AG04450 (cell line): ENCODE data around the gene HTR3C. TPM values are rescaled to one million over a fixed set of nuclear protein-coding genes. Genes with fewer than 3 reads are reported as not detected.
"Not testable (repeated sequence)": the region's sequence is repeated elsewhere in the genome, so short reads cannot be mapped to it uniquely, and the experiment has no call there.

Experiments used
- CTCF ChIA-PET: fragments of 300-600, 350-600 bp; formaldehyde crosslinking; extraction: SDS; loops from one replicate; lab custom pipeline; 2022; ENCODE audit warnings: antibody characterized with exemption, inconsistent platforms; lab: Charles Lee
- POLR2A ChIA-PET: fragments of 350-600 bp; formaldehyde crosslinking; extraction: SDS; loops from one replicate; lab custom pipeline; 2021; ENCODE audit warnings: antibody characterized with exemption, inconsistent platforms; lab: Yijun Ruan, JAX
- DNase-seq: peaks from one replicate; pipeline ENCODE4 v3.0.0-alpha.2; 2011; ENCODE audit warnings: low read depth, low spot score
- H3K27ac ChIP-seq: one replicate; pipeline ENCODE4 v1.5.1; 2012; ENCODE audit warnings: low read depth, low read length, control low read depth
- H3K27me3 ChIP-seq: one replicate; pipeline ENCODE4 v1.6.0; 2012; ENCODE audit warnings: low read length; ENCODE audit not compliant: control insufficient read depth, insufficient read depth
- H3K4me3 ChIP-seq: 2 replicates; pipeline ENCODE4 v1.5.1; 2011; ENCODE audit warnings: mild to moderate bottlenecking, low read depth, low read length, control low read depth
- H3K9me3 ChIP-seq: 2 replicates; pipeline ENCODE4 v1.5.1; 2012; ENCODE audit warnings: low read length; ENCODE audit not compliant: control insufficient read depth, insufficient read depth
- polyA plus RNA-seq: library from polyadenylated mRNA; depleted of rRNA; stranded (reverse); fragments of >200 nt; gene quantifications from 2 replicates; pipeline ENCODE4 v1.2.3, GENCODE V29; 2011
- TF ChIP-seq, protein P1 (sequence below): IDR thresholded peaks from 2 replicates; pipeline ENCODE4 v1.5.1; 2011; ENCODE audit warnings: low read depth, low read length, control low read depth, inconsistent platforms

The HTR3C gene
- polyA plus RNA-seq, 1 experiment, result not detected

DNA sequence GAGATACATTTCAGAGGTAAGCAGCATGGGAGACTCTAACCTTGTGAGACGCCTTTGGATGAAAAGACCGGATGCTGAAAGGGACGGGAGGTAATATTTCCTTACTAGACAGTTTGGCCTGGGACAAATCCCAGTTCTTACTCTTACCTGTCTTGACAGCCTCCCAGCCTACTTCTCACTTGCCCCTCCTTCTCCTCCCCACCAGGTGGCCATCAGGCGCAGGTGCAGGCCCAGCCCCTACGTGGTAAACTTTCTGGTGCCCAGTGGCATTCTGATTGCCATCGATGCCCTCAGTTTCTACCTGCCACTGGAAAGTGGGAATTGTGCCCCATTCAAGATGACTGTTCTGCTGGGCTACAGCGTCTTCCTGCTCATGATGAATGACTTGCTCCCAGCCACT lies 15.0 kb upstream of the HTR3C start:
- TF ChIP-seq, protein P1, sequence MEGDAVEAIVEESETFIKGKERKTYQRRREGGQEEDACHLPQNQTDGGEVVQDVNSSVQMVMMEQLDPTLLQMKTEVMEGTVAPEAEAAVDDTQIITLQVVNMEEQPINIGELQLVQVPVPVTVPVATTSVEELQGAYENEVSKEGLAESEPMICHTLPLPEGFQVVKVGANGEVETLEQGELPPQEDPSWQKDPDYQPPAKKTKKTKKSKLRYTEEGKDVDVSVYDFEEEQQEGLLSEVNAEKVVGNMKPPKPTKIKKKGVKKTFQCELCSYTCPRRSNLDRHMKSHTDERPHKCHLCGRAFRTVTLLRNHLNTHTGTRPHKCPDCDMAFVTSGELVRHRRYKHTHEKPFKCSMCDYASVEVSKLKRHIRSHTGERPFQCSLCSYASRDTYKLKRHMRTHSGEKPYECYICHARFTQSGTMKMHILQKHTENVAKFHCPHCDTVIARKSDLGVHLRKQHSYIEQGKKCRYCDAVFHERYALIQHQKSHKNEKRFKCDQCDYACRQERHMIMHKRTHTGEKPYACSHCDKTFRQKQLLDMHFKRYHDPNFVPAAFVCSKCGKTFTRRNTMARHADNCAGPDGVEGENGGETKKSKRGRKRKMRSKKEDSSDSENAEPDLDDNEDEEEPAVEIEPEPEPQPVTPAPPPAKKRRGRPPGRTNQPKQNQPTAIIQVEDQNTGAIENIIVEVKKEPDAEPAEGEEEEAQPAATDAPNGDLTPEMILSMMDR, result no peak
- no peaks in the 10 kb centered on the region for H3K27me3 ChIP-seq
- H3K27ac ChIP-seq, result no peak overlapping the region
- no peak overlapping the region for H3K4me3 ChIP-seq
- POLR2A ChIA-PET, result no interaction called here
- DNase-seq, result no peak
- no peaks in the 10 kb centered on the region for H3K9me3 ChIP-seq
- CTCF ChIA-PET, result no interaction called here

DNA sequence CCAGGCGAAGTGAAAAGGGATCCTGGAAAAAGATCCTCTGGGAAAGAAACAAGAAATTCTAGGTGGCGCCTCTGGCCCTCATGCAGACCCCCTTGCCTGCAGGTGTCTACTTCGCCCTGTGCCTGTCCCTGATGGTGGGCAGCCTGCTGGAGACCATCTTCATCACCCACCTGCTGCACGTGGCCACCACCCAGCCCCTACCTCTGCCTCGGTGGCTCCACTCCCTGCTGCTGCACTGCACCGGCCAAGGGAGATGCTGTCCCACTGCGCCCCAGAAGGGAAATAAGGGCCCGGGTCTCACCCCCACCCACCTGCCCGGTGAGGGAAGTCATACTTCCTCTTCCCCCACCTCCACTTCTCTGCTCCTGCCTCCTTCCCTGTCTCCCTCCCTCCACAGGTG lies 14.5 kb upstream of the HTR3C start:
- H3K27me3 ChIP-seq, POLR2A ChIA-PET, DNase-seq, H3K27ac ChIP-seq, H3K9me3 ChIP-seq, H3K4me3 ChIP-seq, CTCF ChIA-PET: not testable (repeated sequence)

DNA sequence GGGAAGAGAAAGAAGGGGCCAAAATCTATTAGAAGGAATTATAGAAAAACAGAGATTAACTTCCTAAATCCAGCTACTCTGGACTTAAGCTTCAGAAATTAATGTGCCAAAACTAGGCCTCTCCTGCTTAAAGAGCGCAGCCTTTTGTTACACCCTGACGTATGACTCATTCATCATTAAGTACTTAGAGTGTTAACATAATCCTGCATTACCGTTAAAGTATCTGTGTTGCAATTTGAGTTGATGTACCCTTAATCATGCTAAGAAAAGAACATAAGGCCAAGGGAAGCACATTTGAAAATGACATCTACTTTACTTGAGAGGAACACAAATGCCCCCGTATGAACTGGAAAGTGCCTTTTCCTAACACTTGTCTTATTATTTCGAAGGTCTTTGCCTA lies 13.4 kb upstream of the HTR3C start:
- no peak for DNase-seq
- H3K27ac ChIP-seq, result no peak overlapping the region
- H3K4me3 ChIP-seq, result no peak overlapping the region
- POLR2A ChIA-PET, result no interaction called here
- TF ChIP-seq, protein P1, result no peak
- CTCF ChIA-PET, result interaction anchor here (0.6 to 1.8 kb wide), 7 partner anchors 9 to 215 kb away, joined by 3 to 7 read pairs (median 3); no protein-coding TSS in a partner anchor
- no peaks in the 10 kb centered on the region for H3K9me3 ChIP-seq
- H3K27me3 ChIP-seq, result peaks cover 4% of the 10 kb centered on the region

DNA sequence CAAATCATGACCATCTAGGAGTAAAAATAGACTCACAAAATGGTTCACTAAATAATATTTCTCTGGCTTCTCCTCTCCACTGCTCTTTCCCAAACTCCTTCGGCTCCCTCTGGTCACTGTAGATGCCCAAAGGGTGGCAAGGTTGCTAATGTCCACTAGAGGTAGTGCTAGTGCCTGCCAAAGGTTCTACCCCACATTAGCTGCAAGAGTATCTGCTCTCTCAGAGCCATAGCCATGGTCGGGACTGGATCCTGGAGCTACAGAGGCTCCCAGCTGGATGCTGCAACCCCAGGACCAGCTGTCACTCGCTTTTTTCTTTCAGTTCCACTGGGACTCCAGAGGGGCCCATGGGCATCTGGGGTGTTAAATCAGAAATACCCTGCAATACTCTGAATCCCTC lies 12.8 kb upstream of the HTR3C start:
- H3K27me3 ChIP-seq, result peaks cover 4% of the 10 kb centered on the region
- no peak for DNase-seq
- no peak overlapping the region for H3K27ac ChIP-seq
- POLR2A ChIA-PET, result no interaction called here
- TF ChIP-seq, protein P1, result peak; percentile 56
- CTCF ChIA-PET, result interaction anchor here (0.6 to 1.8 kb wide), 7 partner anchors 10 to 214 kb away, joined by 3 to 7 read pairs (median 3); no protein-coding TSS in a partner anchor
- H3K9me3 ChIP-seq, result no peaks in the 10 kb centered on the region
- no peak overlapping the region for H3K4me3 ChIP-seq

DNA sequence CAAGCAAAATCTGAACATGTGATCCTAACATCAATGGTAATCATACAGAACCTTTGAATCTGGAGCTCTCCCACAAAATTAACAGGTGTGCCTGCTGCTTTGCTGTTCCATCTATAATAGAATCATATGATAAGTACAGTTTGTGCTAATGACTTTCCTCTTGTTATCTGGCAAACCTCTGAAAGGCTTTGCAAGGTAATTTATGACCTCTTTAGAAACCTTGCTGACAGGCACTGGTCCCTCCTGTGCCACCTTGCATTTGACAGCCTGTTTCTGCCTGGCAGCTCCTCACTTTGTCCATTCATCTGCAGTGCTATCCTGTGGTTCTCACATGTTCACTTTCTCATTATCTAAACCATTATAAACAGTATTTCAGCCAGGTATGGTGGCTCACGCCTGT lies 10.2 kb upstream of the HTR3C start:
- no peak overlapping the region for H3K27ac ChIP-seq
- POLR2A ChIA-PET, result no interaction called here
- no peaks in the 10 kb centered on the region for H3K9me3 ChIP-seq
- no peak overlapping the region for H3K4me3 ChIP-seq
- DNase-seq, result no peak
- CTCF ChIA-PET, result no interaction called here
- peaks cover 4% of the 10 kb centered on the region for H3K27me3 ChIP-seq
- TF ChIP-seq, protein P1, result no peak

DNA sequence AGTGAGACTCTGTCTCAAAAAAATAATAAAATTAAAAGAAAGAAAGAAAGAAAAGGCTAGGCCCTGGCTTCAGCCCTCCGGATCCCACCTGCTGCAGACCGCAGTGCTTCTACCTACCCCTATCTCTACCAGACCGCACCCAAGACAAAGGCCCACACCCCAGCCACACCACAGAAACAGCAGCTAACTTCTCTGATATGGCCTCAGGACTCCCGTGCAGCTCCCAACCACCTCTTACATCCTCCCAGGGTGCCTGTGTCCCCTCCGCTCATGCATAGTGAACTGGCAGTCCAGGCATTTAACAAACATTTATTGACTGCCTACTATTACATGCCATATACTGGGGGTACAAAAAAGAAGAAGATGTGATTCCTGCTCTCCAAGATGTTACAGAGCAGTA lies 6.9 kb upstream of the HTR3C start:
- CTCF ChIA-PET, result no interaction called here
- Histone ChIP-seq H3K27ac (no peak overlapping the region), H3K4me3 (no peak overlapping the region), H3K9me3 (no peaks in the 10 kb centered on the region), H3K27me3 (peaks cover 4% of the 10 kb centered on the region)
- TF ChIP-seq, protein P1, result no peak
- DNase-seq, result no peak
- POLR2A ChIA-PET, result no interaction called here
